Heart left ventricle (tissue), 16 donors: ENCODE measurements around the gene KCNJ16. TPM values are rescaled to one million over a fixed set of nuclear protein-coding genes. Genes with fewer than 3 reads are reported as not detected.
A peak's percentile ranks its signal among the peaks of the same experiment; 100 is the strongest.

Experiments used
- ATAC-seq, 4 donors: fragments of 200-7000 bp; cut with Tn5 transposase; one replicate each; pipeline ENCODE4 v1.9.1; 2020 to 2022; ENCODE audit warnings: moderate library complexity in 4 of 4, mild to moderate bottlenecking in 3 of 4, moderate number of reproducible peaks in 1 of 4
- DNase-seq, 5 donors: peaks; one replicate each; pipeline ENCODE4 v3.0.0-alpha.2; 2020
- H3K27ac ChIP-seq, 12 donors: fragments of 200-600 bp; sonication (generic) in 4 of 12; one replicate each; pipeline versions ENCODE4 v1.5.0 to v1.8.0; 2016 to 2022; ENCODE audit warnings: mild to moderate bottlenecking in 2 of 12
- H3K27me3 ChIP-seq, 9 donors: fragments of 200-600 bp; sonication (generic) in 2 of 9; one replicate each; pipeline versions ENCODE4 v1.5.1 to v1.8.0; 2016 to 2022; ENCODE audit warnings: mild to moderate bottlenecking in 3 of 9
- H3K36me3 ChIP-seq, 9 donors: fragments of 200-600 bp; sonication (generic) in 2 of 9; one replicate each; pipeline versions ENCODE4 v1.5.0 to v1.8.0; 2018 to 2022; ENCODE audit warnings: mild to moderate bottlenecking in 2 of 9
- H3K4me1 ChIP-seq, 12 donors: fragments of 200-600 bp; sonication (generic) in 4 of 12; one replicate each; pipeline versions ENCODE4 v1.5.0 to v1.8.0; 2016 to 2022; ENCODE audit warnings: mild to moderate bottlenecking in 3 of 12
- H3K4me3 ChIP-seq, 12 donors: fragments of 200-600 bp; sonication (generic) in 4 of 12; one replicate each; pipeline versions ENCODE4 v1.5.0 to v1.8.0; 2017 to 2022; ENCODE audit warnings: mild to moderate bottlenecking in 9 of 12, moderate library complexity in 4 of 12
- H3K9me3 ChIP-seq, 12 donors: fragments of 200-600 bp; sonication (generic) in 4 of 12; one replicate each; pipeline versions ENCODE4 v1.5.0 to v1.8.0; 2016 to 2022; ENCODE audit warnings: mild to moderate bottlenecking in 1 of 12
- CTCF ChIP-seq, 12 donors: fragments of 200-600 bp; sonication (generic) in 4 of 12; IDR thresholded peaks; one replicate each; pipeline versions ENCODE4 v1.5.0 to v1.8.0; 2018 to 2022; ENCODE audit warnings: antibody characterized with exemption in 12 of 12, mild to moderate bottlenecking in 5 of 12
- POLR2A ChIP-seq, 2 donors: fragments of 450-650 bp; IDR thresholded peaks; one replicate each; pipeline ENCODE4 v1.6.1; 2017; ENCODE audit warnings: antibody characterized with exemption in 2 of 2, mild to moderate bottlenecking in 2 of 2, moderate library complexity in 2 of 2
- WGBS, 4 donors: extraction: QIAGEN DNeasy Blood & Tissue Kit in 2 of 4; methylation state at CpG; one replicate each; pipeline versions ENCODE4 v1.1.5 to v1.1.7; 2013 to 2018; 5-methylcytosine and 5-hydroxymethylcytosine counted together
- intact Hi-C, 10 donors: fragments of 100-400 bp; cut with DNase I; formaldehyde crosslinking; loops; one replicate each; pipeline versions ENCODE4 v1.11.1 to v1.14.2; 2022
- polyA plus RNA-seq, 2 donors: library from polyadenylated mRNA; stranded (reverse); fragments of 200-250 nt; gene quantifications; one replicate each; pipeline ENCODE4 v1.2.3, GENCODE V29; 2013
- total RNA-seq, 9 donors: library from RNA; depleted of rRNA in 2 of 9; stranded (reverse); fragments of >200 nt in 2 of 9; fragmentation: NEBNext Ultra II Directional in 3 of 9; extraction: Animal tissue kit (Norgen Biotek cat#: 25700) in 3 of 9; gene quantifications; one replicate each; pipeline versions ENCODE4 v1.1.0 to v1.2.4, GENCODE V29; 2016 to 2023
- donor health status: ischemic (EF 13 %, LVEDD 7.1; RV severe dilation, severe dysfunction).
- donor health status: healthy with polysubstance abuse.
- donor health status: DM: no; HTN: yes; CAD: no.
- donor health status: DM: no; HTN: no; CAD: no.
- donor health status: ischemic (EF 25% LVEDD 6.9; RV normal size, moderate dysfunction).
- donor health status: ischemic (EF 25% LVEDD 5.7; RV mildly dilated, moderate dysfunction).
- donor health status: healthy.
- donor health status: DM: yes; HTN: yes; CAD: no.
- donor health status: ischemic (EF 35%, LVEDD 5.7; RV mildly dilated, moderate dysfunction).
- donor health status: nonischemic (EF 11% LVEDD 7.7; RV severe dilation, severe dysfunction).
- donor health status: DM: yes; HTN: yes; CAD: no.
- donor health status: PGD.
- donor health status: ischemic (EF 29% LVEDD 5.4; RV normal size, mild dysfunction).
- donor health status: nonischemic (EF 23%, LVEDD 6.1; RV moderate dilation, normal function).

KCNJ16 gene
- total and polyA plus RNA-seq, 11 donors: 0.04 to 0.34 TPM; not detected in 9

- ATAC-seq: peak in 1 of 4 donors; percentile 11
- no peak overlapping the region for H3K4me3 ChIP-seq
- peaks cover 0 to 23% (median 0%) of the 10 kb centered on the region in 12 donors for H3K9me3 ChIP-seq
- peak overlapping the region in 4 of 12 donors; percentile 10 to 31 (median 17) for H3K27ac ChIP-seq
- WGBS, 4 donors: 55 to 61% (median 57%) methylated on average over 3 of the region's 3 CpGs
- no peaks in the 10 kb centered on the region for H3K27me3 ChIP-seq
- H3K36me3 ChIP-seq: no peaks in the 10 kb centered on the region
- H3K4me1 ChIP-seq: peaks cover 0 to 52% (median 0%) of the 10 kb centered on the region in 12 donors
- TF ChIP-seq CTCF (IDR thresholded peaks at IDR 0.05): no peak
- DNase-seq: no peak
- intact Hi-C loops: no loop called here
Measured at GRCh38 chr17:70121126-70121525, 46.1 kb downstream of the KCNJ16 start.

GRCh38 chr17:70123193-70123592 lies 48.2 kb downstream of the KCNJ16 start:
- H3K9me3 ChIP-seq: peaks cover 0 to 23% (median 0%) of the 10 kb centered on the region in 12 donors
- TF ChIP-seq CTCF (IDR thresholded peaks at IDR 0.05): no peak
- TF ChIP-seq POLR2A (IDR thresholded peaks at IDR 0.05): no peak
- WGBS, 4 donors: 73 to 83% (median 80%) methylated on average over 2 of the region's 2 CpGs
- no peak overlapping the region for H3K4me3 ChIP-seq
- no peaks in the 10 kb centered on the region for H3K27me3 ChIP-seq
- no peak for ATAC-seq
- peaks cover 0 to 52% (median 0%) of the 10 kb centered on the region in 12 donors for H3K4me1 ChIP-seq
- H3K36me3 ChIP-seq: no peaks in the 10 kb centered on the region
- intact Hi-C loops: no loop called here
- H3K27ac ChIP-seq: no peak overlapping the region
- no peak for DNase-seq

- no peaks in the 10 kb centered on the region for H3K36me3 ChIP-seq
- ATAC-seq: no peak
- WGBS, 4 donors: 85 to 90% (median 86%) methylated on average over 3 of the region's 3 CpGs
Measured at GRCh38 chr17:70124723-70125122, 49.7 kb downstream of the KCNJ16 start.

GRCh38 chr17:70127221-70127873 lies 52.3 kb downstream of the KCNJ16 start:
- H3K27me3 ChIP-seq: no peaks in the 10 kb centered on the region
- H3K36me3 ChIP-seq: no peaks in the 10 kb centered on the region
- DNase-seq (no peak), ATAC-seq (no peak)
- peaks cover 0 to 22% (median 0%) of the 10 kb centered on the region in 12 donors for H3K4me1 ChIP-seq
- H3K4me3 ChIP-seq: no peak overlapping the region
- intact Hi-C loops: no loop called here
- H3K9me3 ChIP-seq: no peaks in the 10 kb centered on the region
- no peak overlapping the region for H3K27ac ChIP-seq
- 96 to 97% (median 97%) methylated on average over 6 of the region's 6 CpGs for WGBS, 4 donors
- TF ChIP-seq POLR2A (IDR thresholded peaks at IDR 0.05) (no peak), CTCF (IDR thresholded peaks at IDR 0.05) (no peak)

More at GRCh38 chr17:70124723-70125122, 49.7 kb downstream of the KCNJ16 start:
- no peak overlapping the region for H3K27ac ChIP-seq
- intact Hi-C loops: no loop called here
- peaks cover 0 to 48% (median 0%) of the 10 kb centered on the region in 12 donors for H3K4me1 ChIP-seq
- peaks cover 0 to 8% (median 0%) of the 10 kb centered on the region in 12 donors for H3K9me3 ChIP-seq
- TF ChIP-seq CTCF (IDR thresholded peaks at IDR 0.05): no peak
- TF ChIP-seq POLR2A (IDR thresholded peaks at IDR 0.05): no peak
- no peak for DNase-seq
- no peak overlapping the region for H3K4me3 ChIP-seq
- H3K27me3 ChIP-seq: no peaks in the 10 kb centered on the region
